Brain microvascular endothelial cell (primary cell): Measurements from ENCODE around the gene TSC22D1.
A peak's percentile ranks its signal among the peaks of the same experiment; 100 is the strongest.

Experiments
- DNase-seq: peaks from one replicate; pipeline ENCODE4 v3.0.0-alpha.2; 2020
- H3K27ac ChIP-seq: fragments of 250-450 bp; sonication (Bioruptor Pico); 2 replicates; pipeline ENCODE4 v1.5.1; 2020; ENCODE audit warnings: mild to moderate bottlenecking, moderate library complexity
- H3K27me3 ChIP-seq: fragments of 250-450 bp; sonication (Bioruptor Pico); replicated peaks from 2 replicates; pipeline ENCODE4 v1.5.1; 2020; ENCODE audit warnings: mild to moderate bottlenecking
- H3K36me3 ChIP-seq: fragments of 250-450 bp; sonication (Bioruptor Pico); replicated peaks from 2 replicates; pipeline ENCODE4 v1.5.1; 2020; ENCODE audit warnings: mild to moderate bottlenecking
- H3K4me3 ChIP-seq: 2 replicates; pipeline ENCODE4 v1.5.1; 2011; ENCODE audit warnings: low read depth, mild to moderate bottlenecking, control low read depth, low read length, moderate library complexity
- CTCF ChIP-seq: IDR thresholded peaks from 2 replicates; pipeline ENCODE4 v1.5.1; 2011; ENCODE audit warnings: low read depth, mild to moderate bottlenecking, moderate library complexity, low read length, control low read depth, inconsistent platforms; ENCODE audit errors: missing control alignments
- in situ Hi-C: cut with HindIII; loops from 2 replicates; pipeline ENCODE4 v1.10.0; 2017; ENCODE audit warnings: low sequenced_read_pairs, low pct_ligation_motif_present

Gene TSC22D1

GRCh38 chr13:44416744-44417143, 159.4 kb downstream of the TSC22D1 start:
- H3K36me3 ChIP-seq: no peaks in the 10 kb centered on the region
- H3K4me3 ChIP-seq: no peak overlapping the region
- in situ Hi-C loops: no loop called here
- DNase-seq: no peak
- H3K27ac ChIP-seq: no peak overlapping the region
- no peak for TF ChIP-seq CTCF
- H3K27me3 ChIP-seq: no peaks in the 10 kb centered on the region

- H3K4me3 ChIP-seq: no peak overlapping the region
- H3K27me3 ChIP-seq: no peaks in the 10 kb centered on the region
- TF ChIP-seq CTCF: no peak
- in situ Hi-C loops: no loop called here
- H3K27ac ChIP-seq: no peak overlapping the region
- no peak for DNase-seq
- no peaks in the 10 kb centered on the region for H3K36me3 ChIP-seq
Observed at GRCh38 chr13:44416301-44416700, 159.8 kb downstream of the TSC22D1 start.

GRCh38 chr13:44415815-44416214, 160.3 kb downstream of the TSC22D1 start:
- DNase-seq: no peak
- H3K36me3 ChIP-seq: no peaks in the 10 kb centered on the region
- no peak overlapping the region for H3K27ac ChIP-seq
- TF ChIP-seq CTCF: no peak
- H3K4me3 ChIP-seq: no peak overlapping the region
- H3K27me3 ChIP-seq: no peaks in the 10 kb centered on the region
- in situ Hi-C loops: no loop called here

GRCh38 chr13:44414716-44415115, 161.4 kb downstream of the TSC22D1 start:
- Histone ChIP-seq H3K36me3 (no peaks in the 10 kb centered on the region), H3K4me3 (no peak overlapping the region), H3K27me3 (no peaks in the 10 kb centered on the region), H3K27ac (no peak overlapping the region)
- DNase-seq: no peak
- no peak for TF ChIP-seq CTCF
- in situ Hi-C loops: no loop called here

- Histone ChIP-seq H3K27ac (no peak overlapping the region), H3K27me3 (no peaks in the 10 kb centered on the region), H3K36me3 (no peaks in the 10 kb centered on the region), H3K4me3 (no peak overlapping the region)
- DNase-seq: peak; percentile 16
- in situ Hi-C loops: no loop called here
- no peak for TF ChIP-seq CTCF
Observed at GRCh38 chr13:44413095-44413494, 163.0 kb downstream of the TSC22D1 start.

GRCh38 chr13:44412346-44412935, 163.7 kb downstream of the TSC22D1 start:
- no peaks in the 10 kb centered on the region for H3K27me3 ChIP-seq
- TF ChIP-seq CTCF: no peak
- no peak for DNase-seq
- in situ Hi-C loops: no loop called here
- H3K27ac ChIP-seq: no peak overlapping the region
- no peak overlapping the region for H3K4me3 ChIP-seq
- H3K36me3 ChIP-seq: no peaks in the 10 kb centered on the region
